ENCODE results near the gene TRPV6.

Gene TRPV6

DNA sequence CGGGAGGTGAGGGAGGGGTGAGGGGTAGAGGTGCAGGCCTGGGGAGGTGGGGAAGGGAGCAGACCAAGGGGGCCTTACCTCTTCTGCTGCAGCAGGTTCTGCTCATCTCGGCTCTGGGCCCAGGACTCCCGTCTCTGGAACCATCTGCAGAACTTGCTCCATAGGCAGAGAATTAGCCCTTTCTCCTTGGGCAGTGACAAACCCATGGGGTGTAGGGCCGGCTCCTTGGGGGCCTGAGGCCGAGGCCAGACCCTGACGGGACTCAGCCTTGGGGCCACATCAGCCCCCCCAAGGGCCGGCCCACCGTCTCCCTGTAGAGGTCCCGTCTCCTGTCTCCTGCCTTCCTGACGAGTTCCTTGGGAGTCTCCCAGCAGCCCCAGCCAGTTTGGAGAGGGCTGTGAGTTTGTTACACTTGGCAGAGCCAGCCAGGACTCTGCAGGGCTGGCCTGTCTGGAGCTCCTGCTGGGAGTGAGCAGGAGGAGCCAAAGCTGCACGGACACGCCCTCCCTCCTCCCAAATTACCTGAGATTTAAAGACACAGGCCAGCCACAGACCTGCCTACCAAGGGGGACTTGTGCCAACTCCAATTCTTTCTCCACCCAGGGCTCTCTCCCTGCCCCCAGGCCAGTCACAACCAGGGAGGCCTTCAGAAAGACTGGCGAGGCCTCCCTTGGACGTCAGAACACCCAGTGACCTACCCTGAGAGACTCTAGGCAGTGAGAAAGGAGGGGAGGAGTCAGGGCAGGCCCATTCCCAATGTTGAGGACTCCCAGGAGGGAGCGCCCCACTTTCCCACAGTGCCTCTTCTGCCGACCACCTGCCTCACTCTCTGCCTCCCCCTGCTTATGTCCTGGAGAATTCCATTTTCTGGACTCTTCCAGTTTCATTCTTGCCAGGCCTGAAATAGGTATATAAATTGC is at the start of gene TRPV6:
Gene TRPV6, minus strand, starts transcription at position 435 of the 920 bp plus-strand sequence.
- no peak for DNase-seq (ENCODE audit: low spot score)

GRCh38 chr7:142934056-142934455 is 48.5 kb upstream of the TRPV6 start:
- no peak for DNase-seq (ENCODE audit: low spot score)

GRCh38 chr7:142933624-142934023 is 48.1 kb upstream of the TRPV6 start, which contains the start of gene TRPV5:
Gene TRPV5, minus strand, starts transcription at chr7:142933746. Its CDS starts 287 bp downstream, at chr7:142933459.
- DNase-seq (ENCODE audit: low spot score) = no peak

DNA sequence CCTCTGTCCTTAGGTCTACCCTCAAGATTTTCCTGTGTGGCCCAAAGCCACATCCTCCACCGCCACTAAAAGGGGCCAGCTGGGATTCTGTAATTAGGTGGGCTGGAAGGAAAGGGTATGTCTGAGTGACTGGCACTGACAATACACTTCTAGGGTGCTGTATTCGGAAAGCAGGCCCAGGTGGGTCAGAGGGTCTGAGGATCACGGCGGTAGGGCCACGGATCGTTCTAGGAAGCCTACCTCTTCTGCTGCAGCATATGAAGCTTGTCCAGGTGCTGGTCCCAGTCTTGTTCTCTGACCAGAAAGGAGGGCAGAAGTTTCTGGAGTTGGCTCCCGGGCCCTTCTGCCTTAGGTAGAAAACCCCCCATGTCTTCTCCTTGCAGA is 47.5 kb upstream of the TRPV6 start:
- DNase-seq (ENCODE audit: low spot score) = no peak

GRCh38 chr7:142932386-142933091 is 47.0 kb upstream of the TRPV6 start:
- no peak for DNase-seq (ENCODE audit: low spot score)

DNA sequence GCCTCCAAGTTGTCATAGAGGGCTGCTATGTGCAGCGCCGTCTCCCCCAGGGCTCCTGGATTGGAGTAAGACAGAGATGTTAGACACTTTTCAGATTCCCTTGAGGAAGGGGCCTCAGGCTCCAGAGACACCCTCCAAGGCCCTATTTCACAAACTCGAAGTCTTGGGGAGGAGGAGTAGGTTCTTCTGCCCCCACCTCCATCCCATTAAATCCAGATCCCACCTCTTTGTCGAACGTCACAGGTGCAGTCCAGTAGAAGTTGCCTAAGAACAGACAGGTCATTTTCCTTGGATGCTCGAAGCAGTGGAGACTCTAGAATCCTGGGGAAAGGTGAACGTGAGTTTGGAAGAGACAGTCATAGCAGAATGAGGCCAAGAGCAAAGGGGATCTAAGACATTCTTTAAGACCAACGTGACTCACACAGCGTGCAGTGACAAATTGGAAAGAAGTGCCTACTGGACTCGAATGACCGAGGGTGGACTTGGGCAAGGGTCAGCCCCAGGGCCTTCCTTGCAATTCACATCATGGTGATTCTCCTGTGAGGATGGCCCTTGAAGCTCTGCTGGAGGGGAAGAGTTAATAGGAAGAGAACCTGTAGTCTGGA is 44.7 kb upstream of the TRPV6 start:
- no peak for DNase-seq (ENCODE audit: low spot score)

GRCh38 chr7:142927949-142928348 is 42.4 kb upstream of the TRPV6 start:
- no peak for DNase-seq (ENCODE audit: low spot score)

DNA sequence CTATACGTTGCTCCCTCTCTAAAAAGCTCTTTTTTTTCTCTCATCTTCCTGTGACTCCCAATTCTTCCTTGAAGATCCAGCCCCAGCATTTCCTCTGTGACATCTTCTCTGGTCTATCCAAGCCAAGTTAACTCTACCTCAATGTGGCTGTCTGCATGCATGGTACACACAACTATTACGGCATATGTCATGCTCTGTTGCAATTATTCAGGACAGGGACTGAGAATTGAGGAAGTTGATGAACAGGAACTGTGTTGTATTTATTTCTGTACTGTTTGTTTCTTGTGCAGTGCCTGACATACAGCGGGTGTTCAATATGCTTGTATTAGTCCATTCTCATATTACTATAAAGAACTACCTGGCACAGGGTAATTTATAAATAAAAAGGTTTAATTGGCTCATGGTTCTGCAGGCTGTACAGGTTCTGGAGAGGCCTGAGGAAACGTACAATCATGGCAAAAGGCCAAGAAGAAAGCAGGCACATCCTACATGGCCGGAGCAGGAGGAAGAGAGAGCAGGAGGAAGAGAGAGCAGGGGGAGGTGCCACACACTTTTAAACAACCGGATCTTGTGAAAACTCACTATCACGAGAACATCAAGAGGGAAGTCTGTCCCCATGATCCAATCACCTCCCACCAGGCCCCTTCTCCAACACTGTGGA is 41.7 kb upstream of the TRPV6 start:
- DNase-seq (ENCODE audit: low spot score) = no peak

DNA sequence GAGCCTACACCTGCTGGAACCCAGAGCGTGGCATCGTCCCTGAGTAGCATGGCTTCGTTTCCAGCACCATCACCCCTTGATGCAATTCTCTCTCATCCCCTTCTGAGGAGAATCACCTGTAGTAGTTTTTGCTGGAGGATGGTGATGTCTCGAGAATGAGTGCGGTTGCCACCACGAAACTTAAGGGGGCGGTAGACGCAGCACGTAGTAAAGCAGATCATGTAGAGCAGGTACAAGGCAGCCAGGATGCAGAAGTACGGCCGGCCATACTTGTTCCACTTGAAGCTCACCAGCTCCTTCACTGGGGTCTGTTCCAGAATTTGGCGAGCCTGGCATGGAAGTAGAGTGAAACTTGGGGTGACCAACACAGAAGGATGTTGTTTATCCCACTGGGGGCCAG is 39.9 kb upstream of the TRPV6 start:
- no peak for DNase-seq (ENCODE audit: low spot score)

- no peak for DNase-seq (ENCODE audit: low spot score)
Observed at GRCh38 chr7:142923391-142923790, 37.8 kb upstream of the TRPV6 start.

DNA sequence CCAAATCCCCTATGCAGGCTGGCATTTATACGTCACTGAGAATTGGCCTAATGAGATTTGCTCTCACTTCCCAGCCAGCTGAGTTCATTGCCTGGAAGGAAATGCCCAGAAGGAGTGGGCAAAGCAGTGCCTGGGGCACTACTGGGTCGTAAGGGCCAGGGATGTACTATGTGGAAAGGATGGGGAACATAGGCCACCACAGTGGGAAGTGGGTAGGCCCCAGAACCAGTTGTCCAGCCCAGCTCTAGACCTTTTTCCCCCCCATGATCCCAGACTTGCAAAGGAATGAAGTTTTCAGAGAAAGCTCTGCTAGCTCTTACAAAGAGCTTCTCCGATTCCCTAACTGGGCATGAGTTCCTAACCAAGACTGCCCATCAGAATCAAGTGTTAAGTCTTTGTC is 34.1 kb upstream of the TRPV6 start:
- DNase-seq (ENCODE audit: low spot score) = no peak

- DNase-seq (ENCODE audit: low spot score) = no peak
Observed at GRCh38 chr7:142918901-142919300, 33.4 kb upstream of the TRPV6 start.

GRCh38 chr7:142917447-142917846 is 31.9 kb upstream of the TRPV6 start:
- no peak for DNase-seq (ENCODE audit: low spot score)

DNA sequence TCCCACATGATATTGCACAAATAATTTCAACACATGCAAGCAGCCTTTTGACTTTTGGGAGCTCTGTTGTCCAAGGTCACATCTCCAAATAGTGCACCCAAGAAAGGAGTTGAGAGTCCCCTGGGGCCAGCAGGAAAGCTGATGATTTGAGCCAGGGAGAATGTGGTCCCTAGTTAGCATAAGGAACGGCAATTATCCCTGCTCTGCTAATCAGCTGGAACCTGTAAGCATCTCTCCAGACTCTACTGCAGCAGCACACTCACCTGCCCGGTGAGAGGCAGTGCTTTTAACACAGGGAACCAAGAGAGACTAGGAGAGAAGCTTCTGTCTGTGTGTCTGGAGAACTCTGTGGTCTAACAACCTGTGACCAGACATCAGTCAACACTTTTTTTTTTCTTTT is 31.0 kb upstream of the TRPV6 start:
- no peak for DNase-seq (ENCODE audit: low spot score)

DNA sequence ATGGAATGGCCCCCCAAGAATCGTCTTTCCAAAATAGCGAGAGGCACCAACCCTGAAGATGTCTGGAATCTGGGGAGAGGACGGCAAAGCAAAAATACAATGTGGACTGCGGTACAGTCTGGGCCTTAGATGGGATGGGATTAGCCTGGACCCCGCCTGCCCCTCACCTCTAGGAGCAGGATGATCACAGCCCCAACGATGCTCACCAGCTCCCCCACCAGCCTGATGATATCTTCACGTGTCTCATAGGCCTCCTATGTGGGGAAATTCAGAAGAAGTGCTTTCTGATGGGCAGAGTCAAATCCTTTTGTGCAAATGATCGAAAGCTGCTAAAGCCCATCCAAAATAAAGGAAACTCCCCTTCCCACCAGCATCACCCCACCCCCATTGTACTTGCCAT is 29.8 kb upstream of the TRPV6 start:
- no peak for DNase-seq (ENCODE audit: low spot score)

DNA sequence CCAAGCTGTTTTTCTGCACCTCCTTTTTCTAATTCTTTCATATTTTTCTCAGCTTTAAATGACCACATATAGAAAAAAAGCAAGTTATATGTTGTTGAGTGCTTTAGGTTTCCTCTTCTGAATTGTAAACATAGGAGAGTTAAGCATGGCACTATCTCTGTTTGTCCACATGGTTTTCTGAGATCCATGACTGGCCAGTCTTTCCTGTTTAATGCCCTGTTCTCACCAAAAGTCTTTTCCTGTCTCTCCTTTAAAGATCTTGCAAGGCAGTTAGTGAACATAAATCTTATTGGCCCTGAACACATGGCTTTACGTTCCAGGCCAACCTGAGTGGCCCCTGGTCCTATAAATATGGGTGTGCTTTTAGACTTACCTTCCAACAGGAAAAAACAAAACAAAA is 28.6 kb upstream of the TRPV6 start:
- DNase-seq (ENCODE audit: low spot score) = no peak

- no peak for DNase-seq (ENCODE audit: low spot score)
Observed at GRCh38 chr7:142913566-142913965, 28.0 kb upstream of the TRPV6 start.

DNA sequence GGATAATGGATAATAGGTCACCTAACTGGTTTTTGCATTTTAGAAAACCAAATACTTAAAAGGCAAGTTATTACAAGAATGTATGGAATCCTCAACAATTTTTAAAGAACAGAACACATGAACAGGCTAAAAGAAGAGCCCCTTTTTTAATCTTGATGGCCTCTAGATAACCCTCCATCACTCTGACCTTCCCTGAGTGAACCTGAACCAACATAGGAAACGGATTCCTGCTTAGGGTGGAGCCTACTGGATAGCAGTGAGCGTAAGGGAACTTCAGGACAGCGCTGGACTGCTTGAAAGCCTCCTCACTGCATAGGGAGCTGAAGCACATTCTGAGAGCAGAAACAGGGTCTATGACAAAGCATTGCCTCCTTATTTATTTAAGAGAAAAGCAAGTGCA is 27.5 kb upstream of the TRPV6 start:
- no peak for DNase-seq (ENCODE audit: low spot score)

DNA sequence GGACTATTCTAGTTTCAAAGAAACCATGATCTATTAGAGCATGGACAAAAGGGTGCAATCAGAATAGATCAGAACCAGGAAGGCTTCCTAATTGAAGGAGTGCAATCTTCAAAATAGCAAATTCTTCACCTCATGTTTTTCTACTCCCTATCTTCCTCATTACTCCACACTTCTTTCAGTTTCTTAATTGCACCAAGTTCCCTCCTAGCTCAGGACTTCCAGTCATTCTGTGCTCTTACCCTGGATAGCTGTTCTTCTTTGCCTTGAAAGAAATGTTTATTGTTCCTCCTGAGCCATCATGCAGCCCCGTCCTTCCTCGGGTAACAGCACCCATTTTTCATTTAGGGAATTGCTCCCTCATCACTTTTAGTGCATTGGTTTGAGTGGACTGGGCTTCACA is 24.9 kb upstream of the TRPV6 start:
- DNase-seq (ENCODE audit: low spot score) = no peak

- DNase-seq (ENCODE audit: low spot score) = no peak
Observed at GRCh38 chr7:142910031-142910433, 24.5 kb upstream of the TRPV6 start.

GRCh38 chr7:142908921-142909890 is 23.7 kb upstream of the TRPV6 start:
- DNase-seq (ENCODE audit: low spot score) = no peak
